Astrocyte (in vitro differentiated cells and primary cell): Measurements from ENCODE around the gene GNPDA1. TPM values are rescaled to one million over a fixed set of nuclear protein-coding genes. Genes with fewer than 3 reads are reported as not detected.

Experiments used
- DNase-seq: peaks from one replicate; pipeline ENCODE4 v3.0.0-alpha.2; 2010; ENCODE audit warnings: low read depth
- FAIRE-seq: peaks from 2 replicates; lab custom pipeline; 2011; peaks lifted over from hg19 to GRCh38; lab: Jason Lieb, UNC
- H2AFZ ChIP-seq: 2 replicates; pipeline ENCODE4 v1.6.0; 2012; ENCODE audit warnings: low read depth, low read length, inconsistent platforms
- H3K27ac ChIP-seq: 2 replicates; pipeline ENCODE4 v1.5.1; 2011; ENCODE audit warnings: low read depth, low read length, inconsistent platforms
- H3K27me3 ChIP-seq: 2 replicates; pipeline ENCODE4 v1.6.0; 2011; ENCODE audit warnings: low read length, inconsistent platforms; ENCODE audit not compliant: insufficient read depth
- H3K36me3 ChIP-seq: 2 replicates; pipeline ENCODE4 v1.5.1; 2011; ENCODE audit warnings: low read length, inconsistent platforms; ENCODE audit not compliant: insufficient read depth
- H3K4me1 ChIP-seq: 2 replicates; pipeline ENCODE4 v1.5.1; 2011; ENCODE audit warnings: low read length, inconsistent platforms; ENCODE audit not compliant: insufficient read depth
- H3K4me2 ChIP-seq: 2 replicates; pipeline ENCODE4 v1.6.0; 2012; ENCODE audit warnings: low read length, inconsistent platforms
- H3K4me3 ChIP-seq: 2 replicates; pipeline ENCODE4 v1.5.1; 2011; ENCODE audit warnings: low read depth, mild to moderate bottlenecking, low read length, inconsistent platforms; ENCODE audit not compliant: insufficient read depth
- H3K79me2 ChIP-seq: 2 replicates; pipeline ENCODE4 v1.6.0; 2012; ENCODE audit warnings: mild to moderate bottlenecking, low read length, inconsistent platforms; ENCODE audit not compliant: insufficient read depth
- H3K9ac ChIP-seq: 2 replicates; pipeline ENCODE4 v1.6.0; 2012; ENCODE audit warnings: mild to moderate bottlenecking, low read length, inconsistent platforms
- H3K9me3 ChIP-seq: 2 replicates; pipeline ENCODE4 v1.5.1; 2012; ENCODE audit warnings: low read depth, mild to moderate bottlenecking, low read length, inconsistent platforms; ENCODE audit not compliant: insufficient read depth
- H4K20me1 ChIP-seq: 2 replicates; pipeline ENCODE4 v1.6.0; 2012; ENCODE audit warnings: low read length, inconsistent platforms; ENCODE audit not compliant: insufficient read depth
- H3K27ac Mint-ChIP-seq: one replicate; pipeline ENCODE4 v1.8.0; 2021; ENCODE audit warnings: mild to moderate bottlenecking, mixed read lengths; ENCODE audit not compliant: unreplicated experiment
- H3K27me3 Mint-ChIP-seq: one replicate; pipeline ENCODE4 v1.8.0; 2021; ENCODE audit warnings: low read depth, mixed read lengths; ENCODE audit not compliant: unreplicated experiment
- H3K36me3 Mint-ChIP-seq: one replicate; pipeline ENCODE4 v1.8.0; 2021; ENCODE audit warnings: low read depth, mixed read lengths; ENCODE audit not compliant: unreplicated experiment
- H3K4me1 Mint-ChIP-seq: one replicate; pipeline ENCODE4 v1.8.0; 2021; ENCODE audit warnings: low read depth, mixed read lengths; ENCODE audit not compliant: unreplicated experiment
- H3K4me3 Mint-ChIP-seq: one replicate; pipeline ENCODE4 v1.8.0; 2021; ENCODE audit warnings: mild to moderate bottlenecking, moderate library complexity, mixed read lengths; ENCODE audit not compliant: unreplicated experiment
- H3K9me3 Mint-ChIP-seq: one replicate; pipeline ENCODE4 v1.8.0; 2021; ENCODE audit warnings: mild to moderate bottlenecking, mixed read lengths; ENCODE audit not compliant: unreplicated experiment
- EZH2 ChIP-seq: IDR thresholded peaks from 2 replicates; pipeline ENCODE4 v1.6.1; 2012; ENCODE audit warnings: mild to moderate bottlenecking, low read length, inconsistent platforms; ENCODE audit not compliant: insufficient read depth
- total RNA-seq: library from RNA; stranded (reverse); gene quantifications from 2 replicates; pipeline ENCODE4 v1.2.1, GENCODE V29; 2021
- TF ChIP-seq, protein P1 (sequence below): IDR thresholded peaks from 2 replicates; pipeline ENCODE4 v1.5.1; 2011; ENCODE audit warnings: low read depth, mild to moderate bottlenecking, inconsistent platforms, low read length, moderate library complexity; ENCODE audit not compliant: insufficient read depth

The GNPDA1 gene
- total RNA-seq, 1 donor from 2014 or later, result 30.7 TPM

DNA sequence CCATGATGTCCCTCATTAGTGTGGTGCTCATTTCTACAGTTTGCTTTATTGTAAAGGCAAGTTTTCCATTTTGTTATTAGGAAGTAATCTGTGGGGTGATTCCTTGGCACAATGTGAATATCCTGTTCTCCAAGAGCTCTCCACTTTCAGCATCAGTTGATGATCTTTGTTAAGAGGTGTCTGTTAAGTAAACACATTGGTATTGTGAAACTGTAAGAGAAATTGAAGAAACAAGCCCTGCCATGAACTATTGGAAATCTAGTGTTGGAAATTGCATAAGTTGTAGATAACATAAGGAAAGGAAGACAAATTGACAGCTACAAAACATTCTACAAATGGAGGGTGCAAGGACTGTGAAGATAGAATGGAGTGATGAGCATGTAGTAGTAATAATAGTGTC, 26.8 kb downstream of the GNPDA1 start:
- Histone ChIP-seq H3K9me3 (no peaks in the 10 kb centered on the region), H3K4me2 (no peak overlapping the region), H2AFZ (no peak overlapping the region), H3K4me1 (no peaks in the 10 kb centered on the region), H3K27ac (no peak overlapping the region), H3K36me3 (peaks cover 31% of the 10 kb centered on the region), H4K20me1 (peaks cover 13% of the 10 kb centered on the region), H3K79me2 (no peaks in the 10 kb centered on the region), H3K4me3 (no peak overlapping the region), H3K9ac (no peak overlapping the region), H3K27me3 (no peaks in the 10 kb centered on the region)
- DNase-seq (no peak), FAIRE-seq (no peak)
- Mint-ChIP-seq H3K9me3 (no peaks in the 10 kb centered on the region), H3K27ac (no peak overlapping the region), H3K4me3 (no peak overlapping the region), H3K36me3 (peaks cover 13% of the 10 kb centered on the region), H3K27me3 (no peaks in the 10 kb centered on the region), H3K4me1 (no peaks in the 10 kb centered on the region)
- no peak for TF ChIP-seq EZH2
- TF ChIP-seq, protein P1, sequence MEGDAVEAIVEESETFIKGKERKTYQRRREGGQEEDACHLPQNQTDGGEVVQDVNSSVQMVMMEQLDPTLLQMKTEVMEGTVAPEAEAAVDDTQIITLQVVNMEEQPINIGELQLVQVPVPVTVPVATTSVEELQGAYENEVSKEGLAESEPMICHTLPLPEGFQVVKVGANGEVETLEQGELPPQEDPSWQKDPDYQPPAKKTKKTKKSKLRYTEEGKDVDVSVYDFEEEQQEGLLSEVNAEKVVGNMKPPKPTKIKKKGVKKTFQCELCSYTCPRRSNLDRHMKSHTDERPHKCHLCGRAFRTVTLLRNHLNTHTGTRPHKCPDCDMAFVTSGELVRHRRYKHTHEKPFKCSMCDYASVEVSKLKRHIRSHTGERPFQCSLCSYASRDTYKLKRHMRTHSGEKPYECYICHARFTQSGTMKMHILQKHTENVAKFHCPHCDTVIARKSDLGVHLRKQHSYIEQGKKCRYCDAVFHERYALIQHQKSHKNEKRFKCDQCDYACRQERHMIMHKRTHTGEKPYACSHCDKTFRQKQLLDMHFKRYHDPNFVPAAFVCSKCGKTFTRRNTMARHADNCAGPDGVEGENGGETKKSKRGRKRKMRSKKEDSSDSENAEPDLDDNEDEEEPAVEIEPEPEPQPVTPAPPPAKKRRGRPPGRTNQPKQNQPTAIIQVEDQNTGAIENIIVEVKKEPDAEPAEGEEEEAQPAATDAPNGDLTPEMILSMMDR, result no peak

DNA sequence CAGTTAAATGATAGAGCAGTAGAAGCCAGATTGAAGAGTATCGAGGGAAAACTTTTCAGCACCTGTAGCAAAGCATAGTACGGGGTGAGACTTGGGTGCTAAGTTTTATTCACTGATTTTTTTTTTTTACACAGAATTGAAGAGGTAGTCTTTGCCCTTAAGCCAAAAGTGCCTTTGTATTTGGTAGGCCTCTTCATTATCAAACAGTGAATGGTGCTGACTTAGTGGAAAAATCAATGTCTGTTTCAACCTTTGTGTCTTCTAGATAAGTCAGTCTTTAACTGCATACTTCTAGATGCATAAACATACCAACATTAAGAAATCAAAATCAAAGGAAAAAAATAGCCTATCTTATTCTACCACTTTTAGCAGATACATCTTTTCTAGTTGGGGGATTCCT, 30.2 kb downstream of the GNPDA1 start:
- Histone ChIP-seq H3K9ac (no peak overlapping the region), H3K4me2 (no peak overlapping the region), H3K27ac (no peak overlapping the region), H3K36me3 (peaks cover 50% of the 10 kb centered on the region), H3K4me1 (no peaks in the 10 kb centered on the region), H3K79me2 (peaks cover 4% of the 10 kb centered on the region), H3K4me3 (no peak overlapping the region), H2AFZ (no peak overlapping the region), H4K20me1 (peaks cover 29% of the 10 kb centered on the region), H3K9me3 (no peaks in the 10 kb centered on the region), H3K27me3 (no peaks in the 10 kb centered on the region)
- Mint-ChIP-seq H3K27ac (no peak overlapping the region), H3K36me3 (peaks cover 22% of the 10 kb centered on the region), H3K4me3 (no peak overlapping the region), H3K4me1 (no peaks in the 10 kb centered on the region), H3K9me3 (no peaks in the 10 kb centered on the region), H3K27me3 (no peaks in the 10 kb centered on the region)
- TF ChIP-seq EZH2, result no peak
- DNase-seq, result no peak
- FAIRE-seq, result no peak

DNA sequence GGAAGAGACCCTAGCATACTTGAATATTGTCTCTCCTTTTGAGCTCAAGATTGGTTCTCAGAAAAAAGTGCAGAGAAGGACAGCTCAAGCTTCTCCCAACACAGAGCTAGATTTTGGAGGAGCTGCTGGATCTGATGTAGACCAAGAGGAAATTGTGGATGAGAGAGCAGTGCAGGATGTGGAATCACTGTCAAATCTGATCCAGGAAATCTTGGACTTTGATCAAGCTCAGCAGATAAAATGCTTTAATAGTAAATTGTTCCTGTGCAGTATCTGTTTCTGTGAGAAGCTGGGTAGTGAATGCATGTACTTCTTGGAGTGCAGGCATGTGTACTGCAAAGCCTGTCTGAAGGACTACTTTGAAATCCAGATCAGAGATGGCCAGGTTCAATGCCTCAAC, 34.4 kb downstream of the GNPDA1 start:
- H3K4me3 ChIP-seq, result no peak overlapping the region
- H3K27me3 Mint-ChIP-seq, result no peaks in the 10 kb centered on the region
- peaks cover 21% of the 10 kb centered on the region for H3K36me3 Mint-ChIP-seq
- H3K79me2 ChIP-seq, result peaks cover 19% of the 10 kb centered on the region
- H3K4me3 Mint-ChIP-seq, result no peak overlapping the region
- no peak overlapping the region for H3K27ac Mint-ChIP-seq
- H4K20me1 ChIP-seq, result peaks cover 41% of the 10 kb centered on the region
- no peak overlapping the region for H3K9ac ChIP-seq
- TF ChIP-seq, protein P1, result no peak
- peaks cover 8% of the 10 kb centered on the region for H3K4me1 Mint-ChIP-seq
- peaks cover 3% of the 10 kb centered on the region for H3K4me1 ChIP-seq
- no peaks in the 10 kb centered on the region for H3K9me3 ChIP-seq
- peaks cover 46% of the 10 kb centered on the region for H3K36me3 ChIP-seq
- no peaks in the 10 kb centered on the region for H3K27me3 ChIP-seq
- no peak for FAIRE-seq
- no peak overlapping the region for H3K27ac ChIP-seq
- DNase-seq, result no peak
- no peak overlapping the region for H2AFZ ChIP-seq
- H3K9me3 Mint-ChIP-seq, result no peaks in the 10 kb centered on the region
- H3K4me2 ChIP-seq, result no peak overlapping the region
